NK-92 (cell line): Measurements from ENCODE around the gene NKPD1.

Experiments
- DNase-seq: peaks from one replicate; lab custom pipeline; 2025; ENCODE audit not compliant: unreplicated experiment; lab: John Stamatoyannopoulos, UW

The NKPD1 gene

GRCh38 chr19:45175515-45176345, 14.9 kb upstream of the NKPD1 start:
- DNase-seq: no peak

DNA sequence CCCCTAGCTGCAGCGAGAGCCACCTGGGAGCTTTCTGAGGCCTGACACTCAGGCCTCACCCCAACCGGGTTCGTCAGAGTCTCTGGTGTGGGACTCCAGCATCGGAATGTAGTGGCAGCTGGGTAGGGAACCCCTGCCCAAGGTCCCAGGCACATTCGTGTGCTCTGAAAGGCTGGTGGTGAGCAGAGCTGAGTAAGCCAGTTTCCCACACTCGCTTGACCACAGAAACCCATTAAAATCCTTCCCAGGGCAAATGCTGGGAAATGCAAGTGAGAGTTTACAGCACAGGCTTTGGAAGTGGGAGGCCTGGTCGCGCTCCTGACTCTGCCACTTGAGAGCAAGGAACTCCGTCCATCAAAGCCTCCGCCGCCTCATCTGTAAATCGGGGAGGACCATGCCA, 13.0 kb upstream of the NKPD1 start:
- no peak for DNase-seq

DNA sequence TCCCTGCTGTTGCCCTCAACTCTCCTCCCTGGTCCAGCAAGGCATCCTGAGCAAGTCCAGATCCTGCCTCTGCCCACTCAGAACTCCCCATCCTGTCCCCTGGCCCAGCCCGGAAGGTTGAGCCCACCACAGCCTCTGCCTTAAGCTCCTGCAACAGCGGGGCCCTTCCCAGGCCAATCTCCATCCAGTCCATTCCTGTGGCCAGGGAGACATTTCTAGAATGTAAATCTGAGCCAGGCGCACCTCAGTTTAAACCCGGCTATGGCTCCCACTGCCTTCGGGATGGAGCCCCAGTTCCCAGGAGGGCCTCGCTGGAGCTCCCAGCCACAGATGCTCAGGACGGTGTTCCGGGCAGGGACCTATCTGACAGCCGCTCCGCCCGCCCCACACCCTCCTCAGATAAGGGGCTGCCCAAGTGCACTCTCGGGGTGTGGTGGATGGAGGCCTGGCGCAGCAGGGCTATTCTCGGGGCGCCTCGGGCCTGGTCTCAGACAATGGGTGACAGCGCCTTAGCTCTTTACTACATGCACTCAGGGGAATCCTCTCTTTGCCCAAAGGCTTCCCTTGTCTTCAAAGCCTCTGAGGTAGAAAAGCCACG, 11.9 kb upstream of the NKPD1 start:
- DNase-seq: no peak

DNA sequence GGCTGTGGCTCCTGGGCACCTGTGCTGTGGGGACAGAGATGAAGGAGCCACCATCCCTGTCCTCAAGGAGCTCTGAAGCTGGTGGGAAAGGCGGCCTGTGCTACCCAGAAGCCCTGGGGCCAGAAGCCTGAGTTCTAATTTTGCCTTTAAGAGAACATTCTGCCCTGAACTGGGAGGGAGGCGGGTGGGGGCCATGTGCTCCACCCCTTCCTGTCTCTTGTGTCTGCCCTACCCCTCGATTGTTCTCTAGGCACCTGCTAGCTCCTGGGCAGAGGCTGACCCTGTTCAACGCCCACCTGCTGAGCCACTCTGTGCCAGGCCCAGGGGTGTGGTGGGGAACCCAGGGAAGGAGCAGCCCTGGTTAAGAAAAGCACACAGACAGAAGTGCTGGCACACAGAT, 11.4 kb upstream of the NKPD1 start:
- DNase-seq: no peak

- DNase-seq: no peak
These were observed 10.4 kb upstream of the NKPD1 start for GRCh38 chr19:45171211-45171623.

GRCh38 chr19:45170146-45171106, 9.6 kb upstream of the NKPD1 start:
- no peak for DNase-seq

DNA sequence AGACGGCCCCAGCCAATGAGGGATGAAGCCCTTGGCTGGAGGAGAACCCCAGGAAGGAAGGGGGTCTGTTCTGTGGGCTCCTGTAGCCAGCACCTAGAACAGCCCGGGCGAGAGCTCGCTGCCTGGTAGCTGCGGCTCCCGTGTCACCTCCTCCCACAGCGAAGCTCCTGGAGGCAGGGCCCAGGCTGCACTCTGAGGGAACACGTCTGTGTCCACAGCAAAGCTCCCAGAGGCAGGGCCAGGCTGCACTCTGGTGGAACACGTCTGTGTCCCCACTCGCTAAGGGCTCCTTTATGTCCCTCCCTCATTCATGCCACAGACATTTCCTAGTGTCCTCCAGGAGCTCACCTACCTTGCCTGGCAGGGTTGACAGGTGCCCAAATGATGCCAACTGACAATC, 8.8 kb upstream of the NKPD1 start:
- no peak for DNase-seq

GRCh38 chr19:45168767-45169351, 8.1 kb upstream of the NKPD1 start:
- no peak for DNase-seq

DNA sequence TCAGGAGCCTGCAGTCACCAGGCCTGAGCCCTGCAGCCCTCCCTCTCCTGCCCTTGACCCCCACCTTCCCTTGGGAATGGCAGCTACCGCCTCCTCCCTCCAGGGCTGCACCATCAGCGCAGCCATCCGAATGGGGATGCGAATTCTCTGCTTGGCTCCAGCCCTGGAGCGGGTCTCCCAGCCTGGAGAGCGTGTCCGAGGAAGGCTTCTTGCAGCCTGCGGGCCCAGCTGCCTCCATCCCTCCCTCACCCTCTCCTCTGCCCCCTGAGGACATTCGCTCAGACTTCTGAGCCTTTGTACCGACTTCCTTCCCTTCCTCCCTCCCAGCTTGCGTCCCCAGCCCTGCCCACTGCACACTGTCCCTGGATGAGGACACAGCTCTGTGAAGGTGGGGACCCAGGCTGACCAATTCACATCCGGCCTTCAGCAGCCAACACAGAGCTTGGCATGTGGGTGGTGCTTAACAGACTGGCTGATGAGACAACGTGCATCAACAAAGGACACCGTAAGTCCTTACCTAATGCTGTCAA, 6.0 kb upstream of the NKPD1 start:
- DNase-seq: no peak

DNA sequence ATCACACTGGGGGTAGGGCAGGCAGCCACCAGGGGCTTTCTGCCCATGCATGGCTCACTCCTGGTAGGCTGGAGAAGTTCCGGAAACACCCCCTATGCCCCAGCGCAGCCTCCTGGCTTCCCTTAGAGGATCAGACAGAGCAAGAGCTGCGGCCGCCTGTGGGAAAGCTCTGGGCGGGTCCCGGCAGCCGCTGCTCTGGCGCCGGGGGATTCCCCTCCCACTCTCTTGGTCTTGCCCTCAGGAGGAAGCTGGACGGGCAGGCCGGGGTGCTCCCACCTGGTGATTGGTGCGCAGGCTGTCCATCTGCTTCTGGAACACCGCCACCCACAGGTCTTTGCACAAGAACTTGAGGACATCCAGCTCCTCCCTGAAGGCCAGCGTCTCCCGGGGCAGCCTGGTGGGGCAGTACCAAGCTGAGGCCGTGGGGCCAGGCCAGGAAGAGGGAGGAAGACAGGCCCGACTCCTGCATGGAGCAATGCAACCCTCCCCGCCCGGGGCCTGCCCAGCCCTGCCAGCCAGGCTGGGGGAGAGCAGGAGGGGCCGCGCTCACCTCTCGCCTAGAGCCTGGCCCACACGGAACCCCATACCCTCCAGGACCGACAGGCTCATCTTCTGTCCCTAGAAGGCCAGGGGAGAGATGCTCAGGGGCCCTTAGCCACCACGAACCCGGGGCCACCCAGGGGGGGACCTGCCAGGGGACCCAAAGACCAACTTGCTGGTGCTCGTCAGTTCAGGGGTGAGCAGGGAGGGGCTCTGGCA, 4.0 kb upstream of the NKPD1 start:
- no peak for DNase-seq

- DNase-seq: no peak
These were observed 3.1 kb upstream of the NKPD1 start for GRCh38 chr19:45163751-45164460.

DNA sequence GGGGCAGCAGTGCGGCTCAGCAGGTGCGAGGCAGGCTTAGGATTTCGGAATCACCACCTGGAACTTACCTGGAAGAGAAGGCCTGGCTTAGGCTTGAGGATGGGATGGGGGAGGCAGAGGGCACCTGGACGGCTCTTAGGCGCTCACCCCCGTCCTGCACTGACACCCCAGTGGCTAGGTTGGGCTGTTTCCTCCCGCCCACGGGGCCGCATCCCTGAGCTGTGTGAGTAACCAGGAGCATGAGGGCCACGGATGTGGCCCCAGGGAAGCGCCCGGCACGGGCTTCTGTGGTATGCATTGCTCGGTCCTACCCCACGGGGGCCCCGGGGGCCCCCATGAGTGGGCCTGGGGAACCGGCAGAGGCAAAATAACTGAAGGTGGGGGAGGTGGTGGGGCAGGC, 2.4 kb upstream of the NKPD1 start:
- DNase-seq: no peak

DNA sequence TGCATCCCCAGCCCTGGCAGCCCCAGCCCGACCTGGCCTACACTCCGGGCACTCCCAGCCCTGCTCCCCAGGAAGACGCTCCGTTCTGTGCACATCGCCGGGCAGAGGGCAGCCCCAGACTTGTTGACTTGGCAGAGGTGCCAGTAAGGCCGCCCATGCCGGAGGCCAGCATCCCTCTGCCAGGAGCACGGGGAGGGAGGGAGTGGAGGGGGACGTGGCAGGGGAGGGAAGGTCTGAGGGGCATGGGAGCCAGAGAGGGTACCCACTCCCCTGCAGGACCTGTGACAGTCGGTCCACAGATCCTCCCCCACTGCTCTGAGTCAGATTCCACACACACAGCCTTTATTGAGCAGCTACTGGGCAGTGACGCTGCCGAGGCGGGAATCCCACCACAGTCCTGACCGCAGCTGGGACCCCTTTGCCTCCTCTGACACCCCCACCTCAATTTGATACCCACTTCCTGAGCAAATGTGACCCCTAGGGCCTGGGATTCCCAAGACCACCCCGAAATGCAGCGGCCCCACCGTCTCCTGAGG, 1.9 kb upstream of the NKPD1 start:
- no peak for DNase-seq

DNA sequence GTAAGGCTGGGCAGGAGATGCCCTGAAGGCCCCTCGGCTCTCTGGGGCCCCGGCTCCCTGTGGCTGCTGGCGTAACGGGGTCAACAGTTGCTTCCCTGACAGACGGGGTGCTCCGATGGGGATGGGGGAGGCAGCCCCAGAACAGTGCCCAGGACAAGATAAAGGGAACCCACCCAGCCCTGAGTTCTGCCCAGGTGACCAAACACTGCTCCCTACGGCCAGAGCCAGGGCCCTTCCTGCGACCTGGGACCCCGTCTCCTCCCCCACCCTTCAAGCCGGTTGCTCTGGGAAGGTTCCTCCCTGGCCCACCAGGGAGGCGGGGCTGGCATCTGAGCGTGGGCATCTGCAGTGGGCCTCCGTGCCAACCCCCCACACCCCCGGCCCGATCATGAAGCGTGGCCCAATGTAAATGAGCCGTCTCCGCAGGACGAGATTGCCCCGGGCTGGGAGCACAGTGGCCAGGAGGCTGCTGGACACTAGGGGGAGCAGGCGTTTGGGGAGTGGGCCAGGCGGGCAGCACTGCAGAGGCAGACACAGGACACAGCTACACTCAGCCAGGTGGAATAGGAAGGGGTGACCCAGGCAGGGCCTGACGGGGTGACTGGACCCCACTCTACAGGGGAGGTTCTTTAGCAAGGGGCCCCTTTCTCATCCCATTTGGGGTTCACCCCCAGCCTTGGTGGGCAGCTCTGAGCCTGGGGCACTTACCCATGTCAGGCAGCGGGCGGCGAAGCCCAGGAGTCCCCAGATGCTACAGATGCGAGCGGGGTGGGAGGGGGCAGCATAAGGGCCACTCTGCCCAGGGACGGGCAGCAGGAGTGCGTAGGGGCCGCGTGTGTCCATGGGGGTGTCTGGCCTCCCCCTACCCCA, 1.2 kb upstream of the NKPD1 start:
- no peak for DNase-seq

GRCh38 chr19:45159971-45160324, 834 bp downstream of the NKPD1 start:
- no peak for DNase-seq

DNA sequence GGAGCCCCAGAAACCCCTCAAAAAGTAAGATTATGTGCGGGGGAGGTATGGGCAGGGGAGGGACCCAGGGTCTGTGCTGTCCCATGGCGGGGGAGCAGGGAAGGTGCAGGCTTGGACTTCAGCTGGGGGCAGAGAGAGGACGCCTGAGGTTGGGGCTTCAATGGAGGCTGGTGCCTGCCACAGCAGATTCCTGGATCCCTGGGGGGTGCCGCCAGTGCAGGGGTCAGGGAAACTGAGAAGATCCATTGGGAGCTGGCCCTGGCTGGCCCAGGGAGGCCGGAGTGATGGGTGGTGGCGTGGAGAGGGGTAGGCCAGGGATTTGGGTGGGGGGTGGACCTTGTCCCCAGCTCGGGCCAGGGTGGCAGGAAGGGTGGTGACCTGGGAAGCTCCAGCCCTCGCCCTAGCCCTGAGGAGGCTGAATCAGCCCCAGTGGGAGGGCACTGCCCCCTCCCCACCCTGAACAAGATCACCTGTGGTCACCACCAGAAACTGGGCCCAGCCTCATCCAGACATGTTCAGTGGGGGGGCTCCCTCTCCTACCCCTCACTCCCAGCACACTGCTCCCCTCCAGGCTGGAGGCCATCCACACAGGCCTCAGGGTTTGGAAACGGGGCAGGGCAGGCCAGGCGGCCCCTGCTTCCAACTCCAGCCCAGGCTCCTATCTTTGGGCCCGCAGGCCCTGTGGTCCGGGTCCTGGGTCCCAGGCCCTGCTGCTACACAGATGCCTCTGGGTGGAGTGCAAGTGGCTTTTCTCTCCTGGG, 1.4 kb downstream of the NKPD1 start:
- DNase-seq: no peak

DNA sequence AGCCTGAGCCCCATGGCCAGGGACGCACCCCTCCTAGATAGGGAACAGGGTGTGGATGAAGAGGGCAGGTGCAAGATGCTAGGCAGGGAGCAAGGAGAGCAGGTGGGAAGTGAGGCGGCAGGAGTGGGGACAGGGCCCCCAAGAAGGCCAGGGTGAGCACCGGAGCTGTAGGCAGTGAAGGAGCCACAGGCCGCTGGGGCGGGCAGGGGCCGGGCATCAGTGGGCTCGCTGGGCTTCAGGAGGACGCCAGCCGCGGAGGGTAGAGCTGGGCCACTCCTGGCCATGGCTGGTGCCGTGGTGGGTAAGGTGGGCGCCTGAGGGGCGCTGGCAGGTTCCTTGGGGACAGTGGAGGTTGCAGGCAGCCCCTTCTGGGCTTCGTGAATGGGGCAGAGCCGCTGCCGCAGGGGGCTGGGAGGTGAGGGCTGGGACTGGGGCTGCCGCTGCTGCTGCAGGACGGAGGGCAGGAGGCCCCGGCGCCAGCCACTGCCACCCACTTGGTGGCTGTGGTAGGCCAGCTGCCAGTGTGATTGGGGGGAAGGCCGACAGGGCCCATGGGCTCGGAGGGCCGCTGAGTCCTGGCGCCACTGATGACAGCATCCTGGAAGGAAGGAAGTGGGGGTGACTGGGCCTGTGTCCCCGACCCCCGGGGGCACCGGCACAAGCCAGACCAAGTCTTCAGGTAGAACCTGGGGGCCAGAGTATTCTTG, 2.1 kb downstream of the NKPD1 start:
- no peak for DNase-seq
